OCI-LY3 (cell line): Measurements from ENCODE around the gene PCDH15.

Experiments
- EZH2phosphoT487 ChIP-seq: fragments of 200-600 bp; shearing (Covaris generic); IDR thresholded peaks from 2 replicates; pipeline ENCODE4 v1.6.1; 2018; ENCODE audit warnings: antibody characterized with exemption, mixed run types, low read depth
- TF ChIP-seq, protein P1 (sequence below): fragments of 200-600, 300-600 bp; sonication (generic); IDR thresholded peaks from 2 replicates; pipeline ENCODE4 v1.5.1; 2014; ENCODE audit warnings: antibody characterized with exemption, low read length, low read depth

DNA sequence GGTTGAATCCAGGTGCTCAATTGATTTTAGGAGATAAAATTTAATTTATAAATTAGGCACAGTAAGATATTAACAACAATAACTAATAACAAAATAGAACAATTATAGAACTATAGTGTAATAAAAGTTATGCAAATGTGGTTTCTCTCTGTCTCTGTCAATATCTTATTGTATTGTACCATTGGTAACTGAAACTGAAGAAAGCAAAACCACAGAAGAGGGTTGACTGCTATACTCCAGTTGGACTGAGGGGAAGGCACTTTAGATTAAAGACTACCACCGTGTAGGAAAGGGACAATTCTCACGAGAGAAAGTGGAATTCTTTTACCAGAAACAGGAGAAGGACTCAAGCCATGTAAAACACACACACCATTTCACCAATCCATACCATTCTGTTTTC, 967.1 kb downstream of the PCDH15 start:
- TF ChIP-seq, protein P1, sequence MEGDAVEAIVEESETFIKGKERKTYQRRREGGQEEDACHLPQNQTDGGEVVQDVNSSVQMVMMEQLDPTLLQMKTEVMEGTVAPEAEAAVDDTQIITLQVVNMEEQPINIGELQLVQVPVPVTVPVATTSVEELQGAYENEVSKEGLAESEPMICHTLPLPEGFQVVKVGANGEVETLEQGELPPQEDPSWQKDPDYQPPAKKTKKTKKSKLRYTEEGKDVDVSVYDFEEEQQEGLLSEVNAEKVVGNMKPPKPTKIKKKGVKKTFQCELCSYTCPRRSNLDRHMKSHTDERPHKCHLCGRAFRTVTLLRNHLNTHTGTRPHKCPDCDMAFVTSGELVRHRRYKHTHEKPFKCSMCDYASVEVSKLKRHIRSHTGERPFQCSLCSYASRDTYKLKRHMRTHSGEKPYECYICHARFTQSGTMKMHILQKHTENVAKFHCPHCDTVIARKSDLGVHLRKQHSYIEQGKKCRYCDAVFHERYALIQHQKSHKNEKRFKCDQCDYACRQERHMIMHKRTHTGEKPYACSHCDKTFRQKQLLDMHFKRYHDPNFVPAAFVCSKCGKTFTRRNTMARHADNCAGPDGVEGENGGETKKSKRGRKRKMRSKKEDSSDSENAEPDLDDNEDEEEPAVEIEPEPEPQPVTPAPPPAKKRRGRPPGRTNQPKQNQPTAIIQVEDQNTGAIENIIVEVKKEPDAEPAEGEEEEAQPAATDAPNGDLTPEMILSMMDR: no peak
- no peak for TF ChIP-seq EZH2phosphoT487
